Upper lobe of right lung (tissue), 1 donor: ENCODE measurements around the gene LYL1. TPM values are rescaled to one million over a fixed set of nuclear protein-coding genes. Genes with fewer than 3 reads are reported as not detected.

Experiments
- ATAC-seq: fragments of 200-7000 bp; cut with Tn5 transposase; one replicate; pipeline ENCODE4 v1.9.1; 2020; ENCODE audit warnings: mild to moderate bottlenecking, moderate library complexity
- DNase-seq: peaks from one replicate; pipeline ENCODE4 v3.0.0-alpha.2; 2020
- H3K27ac ChIP-seq: fragments of 200-600 bp; one replicate; pipeline ENCODE4 v1.8.0; 2022
- H3K27me3 ChIP-seq: fragments of 200-600 bp; one replicate; pipeline ENCODE4 v1.8.0; 2022; ENCODE audit warnings: mild to moderate bottlenecking
- H3K36me3 ChIP-seq: fragments of 200-600 bp; one replicate; pipeline ENCODE4 v1.8.0; 2022
- H3K4me1 ChIP-seq: fragments of 200-600 bp; one replicate; pipeline ENCODE4 v1.8.0; 2022
- H3K4me3 ChIP-seq: fragments of 200-600 bp; one replicate; pipeline ENCODE4 v1.8.0; 2022; ENCODE audit warnings: mild to moderate bottlenecking
- H3K9me3 ChIP-seq: fragments of 200-600 bp; one replicate; pipeline ENCODE4 v1.8.0; 2022
- CTCF ChIP-seq: fragments of 200-600 bp; IDR thresholded peaks from one replicate; pipeline ENCODE4 v1.8.0; 2022; ENCODE audit warnings: antibody characterized with exemption
- intact Hi-C: fragments of 100-400 bp; cut with DNase I; formaldehyde crosslinking; loops from one replicate; pipeline ENCODE4 v1.11.0; 2022
- total RNA-seq: library from RNA; stranded (reverse); fragmentation: NEBNext Ultra II Directional; extraction: Animal tissue kit (Norgen Biotek cat#: 25700); gene quantifications from one replicate; pipeline ENCODE4 v1.2.1, GENCODE V29; 2021
- donor health status: DM: no; HTN: yes; CAD: no; lungs with severe emphysema.

LYL1 gene
- total RNA-seq, 1 donor from 2014 or later: 21.8 TPM

- TF ChIP-seq CTCF: no peak
- Histone ChIP-seq H3K27me3 (no peaks in the 10 kb centered on the region), H3K9me3 (no peaks in the 10 kb centered on the region), H3K27ac (peak within 1 kb of the TSS; percentile 68), H3K4me1 (peaks cover 35% of the 10 kb centered on the region), H3K36me3 (peaks cover 28% of the 10 kb centered on the region), H3K4me3 (peak within 1 kb of the TSS; percentile 92)
- intact Hi-C loops: no loop called here
- peak; percentile 84 for ATAC-seq
- DNase-seq: peak; percentile 95
These were observed 13.9 kb upstream of the LYL1 start, which contains the start of gene TRMT1 for GRCh38 chr19:13116282-13117175. TRMT1 (minus strand) TSS chr19:13116740; CDS start chr19:13116399, 341 bp downstream.

GRCh38 chr19:13115936-13116281 lies 13.3 kb upstream of the LYL1 start:
- no peak for TF ChIP-seq CTCF
- Histone ChIP-seq H3K36me3 (peaks cover 28% of the 10 kb centered on the region), H3K27ac (peak overlapping the region; percentile 68), H3K27me3 (no peaks in the 10 kb centered on the region), H3K9me3 (no peaks in the 10 kb centered on the region), H3K4me1 (peaks cover 35% of the 10 kb centered on the region), H3K4me3 (peak overlapping the region; percentile 92)
- ATAC-seq: no peak
- intact Hi-C loops: no loop called here
- DNase-seq: no peak

DNA sequence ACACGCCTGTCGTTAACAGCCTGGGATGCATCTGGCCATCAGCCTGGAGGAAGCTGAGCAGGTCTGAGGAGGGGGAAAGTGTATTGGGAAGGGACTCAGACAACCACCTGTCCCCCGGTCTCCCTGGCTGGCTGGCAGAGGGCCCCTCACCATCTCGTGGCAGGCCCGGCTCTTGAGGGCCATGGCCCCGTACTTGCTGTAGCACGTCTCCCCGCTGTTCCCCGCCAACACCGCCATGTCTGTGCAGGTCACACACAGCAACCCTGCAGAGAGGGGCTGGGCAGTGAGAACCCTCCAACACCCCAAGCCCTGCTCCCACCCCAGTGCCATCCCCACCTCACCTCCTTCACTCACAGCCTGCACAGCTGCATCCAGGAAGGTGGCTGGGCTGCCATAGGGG lies 9.9 kb upstream of the LYL1 start:
- no peaks in the 10 kb centered on the region for H3K27me3 ChIP-seq
- peaks cover 42% of the 10 kb centered on the region for H3K36me3 ChIP-seq
- DNase-seq (no peak), ATAC-seq (no peak)
- no peak overlapping the region for H3K4me3 ChIP-seq
- intact Hi-C loops: no loop called here
- H3K9me3 ChIP-seq: no peaks in the 10 kb centered on the region
- no peak for TF ChIP-seq CTCF
- H3K27ac ChIP-seq: no peak overlapping the region
- peaks cover 12% of the 10 kb centered on the region for H3K4me1 ChIP-seq

DNA sequence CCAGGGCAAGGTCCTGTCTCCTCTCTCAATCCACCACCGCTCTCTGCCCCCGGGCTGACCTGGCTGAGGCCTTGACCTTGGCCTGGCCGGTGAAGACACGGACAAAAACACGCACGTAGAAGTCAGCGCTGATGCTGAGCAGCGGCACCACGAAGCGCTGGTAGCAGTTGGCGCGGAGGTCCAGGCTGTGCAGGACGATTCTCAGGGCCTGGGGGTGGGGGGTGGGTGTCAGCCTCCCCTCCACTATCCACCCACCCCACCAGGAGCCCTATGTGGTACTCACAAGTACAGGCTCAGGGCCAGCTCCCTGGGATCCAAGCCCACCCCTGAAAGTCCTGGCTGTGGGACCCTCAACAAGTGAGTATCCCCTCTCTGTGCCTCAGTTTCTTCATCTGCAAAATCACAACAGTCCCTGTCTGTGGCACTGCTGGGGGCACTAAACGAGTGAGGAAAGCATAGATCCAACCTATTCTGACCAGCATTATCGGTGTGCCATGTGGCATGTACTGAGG lies 7.5 kb upstream of the LYL1 start:
- no peak for TF ChIP-seq CTCF
- ATAC-seq: no peak
- H3K36me3 ChIP-seq: peaks cover 46% of the 10 kb centered on the region
- no peaks in the 10 kb centered on the region for H3K4me1 ChIP-seq
- no peak overlapping the region for H3K4me3 ChIP-seq
- no peak for DNase-seq
- no peaks in the 10 kb centered on the region for H3K27me3 ChIP-seq
- no peak overlapping the region for H3K27ac ChIP-seq
- intact Hi-C loops: no loop called here
- no peaks in the 10 kb centered on the region for H3K9me3 ChIP-seq

- Histone ChIP-seq H3K36me3 (peaks cover 40% of the 10 kb centered on the region), H3K4me3 (no peak overlapping the region), H3K4me1 (peaks cover 3% of the 10 kb centered on the region), H3K27me3 (no peaks in the 10 kb centered on the region), H3K27ac (no peak overlapping the region), H3K9me3 (no peaks in the 10 kb centered on the region)
- TF ChIP-seq CTCF: no peak
- no peak for ATAC-seq
- intact Hi-C loops: no loop called here
- no peak for DNase-seq
These were observed 6.9 kb upstream of the LYL1 start for GRCh38 chr19:13109361-13110098.
